Measurements from ENCODE around the gene DDX49. TPM values are rescaled to one million over a fixed set of nuclear protein-coding genes. Genes with fewer than 3 reads are reported as not detected.
"Not testable (repeated sequence)": the region's sequence is repeated elsewhere in the genome, so short reads cannot be mapped to it uniquely, and the experiment has no call there.

Gene DDX49
- total RNA-seq, 1 donor from 2014 or later = 46.3 TPM

DNA sequence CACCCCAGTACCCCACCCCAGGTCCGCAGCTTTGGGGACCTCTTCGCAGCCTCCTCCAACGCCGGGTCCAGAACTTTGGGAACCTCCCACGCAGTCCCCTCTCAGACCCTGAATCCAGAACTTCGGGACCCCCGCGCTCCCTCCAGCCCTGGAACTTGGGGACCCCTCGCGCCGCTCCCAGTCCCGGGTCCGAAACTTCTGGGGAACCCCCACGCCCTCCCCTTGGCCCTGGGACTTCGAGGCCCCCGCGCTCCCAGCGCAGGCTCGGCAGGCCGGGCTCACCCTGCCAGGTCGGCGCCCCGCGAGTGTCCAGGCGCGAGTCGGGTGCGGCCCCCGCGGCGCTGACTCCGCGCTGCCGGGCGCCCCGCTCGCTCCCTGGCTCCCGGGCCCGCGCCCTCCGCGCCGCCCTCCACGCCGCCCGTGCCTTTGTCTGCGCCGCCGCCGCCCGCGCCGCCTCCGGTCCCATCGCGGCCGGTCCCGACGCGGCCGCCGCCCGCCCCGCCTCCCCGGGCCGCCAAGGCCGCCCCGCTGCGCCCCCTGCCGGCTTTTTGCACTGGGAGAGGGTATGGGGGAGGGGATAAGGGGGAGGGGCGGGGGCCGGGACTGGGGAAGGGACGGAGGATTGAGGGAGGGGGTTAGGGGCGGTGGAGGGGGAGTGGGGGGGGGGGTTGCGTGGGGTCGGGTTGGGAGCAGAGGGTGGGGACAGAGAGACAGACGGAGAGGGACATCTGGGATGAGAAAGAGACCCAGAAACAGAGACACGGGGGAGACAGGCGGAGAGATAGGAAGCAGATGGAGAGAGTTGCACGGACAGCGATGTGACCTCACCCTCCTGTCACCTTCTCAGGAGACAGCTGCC is 21.5 kb downstream of the DDX49 start, which contains the start of gene HOMER3:
Gene HOMER3, minus strand, starts transcription at position 449 of the 859 bp plus-strand sequence. CDS start 2,235 bp downstream, outside the sequence.
- DNase-seq (ENCODE audit: extremely low read depth, low read depth, low spot score) = no peak

DNA sequence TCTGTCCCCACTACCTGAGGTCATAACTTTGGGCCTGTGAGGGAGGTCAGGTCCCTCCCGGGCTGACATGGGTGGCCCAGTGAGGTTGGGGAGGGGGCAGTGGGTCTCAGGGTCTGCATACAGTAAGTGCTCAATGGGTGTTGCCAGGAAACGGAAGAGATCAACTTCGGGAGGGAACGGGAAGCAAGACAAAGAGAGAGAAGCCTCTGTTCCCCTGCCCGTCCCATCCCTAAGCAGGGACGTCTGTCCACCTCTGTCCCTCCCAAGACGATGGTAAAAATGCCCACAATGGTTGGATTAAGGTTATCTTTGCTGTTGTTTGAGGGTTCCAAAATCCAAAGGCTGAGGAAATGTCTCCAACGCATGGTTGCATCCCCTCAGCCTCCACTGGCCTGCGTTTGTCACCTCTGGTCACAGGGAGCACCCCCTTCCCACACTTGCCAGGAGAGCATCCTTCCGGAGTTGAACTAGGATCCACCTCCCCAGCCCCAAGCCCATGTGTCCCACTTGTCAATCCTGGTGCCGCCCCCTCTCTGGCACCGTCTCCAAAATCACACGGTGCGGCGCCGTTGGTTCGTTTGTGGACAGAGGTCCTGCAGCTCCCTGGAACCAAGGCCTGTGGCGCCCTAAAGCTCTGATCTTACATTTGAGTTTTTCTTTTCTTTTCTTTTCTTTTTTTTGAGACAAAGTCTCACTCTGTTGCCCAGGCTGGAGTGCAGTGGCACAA is 22.3 kb downstream of the DDX49 start:
- DNase-seq (ENCODE audit: extremely low read depth, low read depth, low spot score) = no peak

DNA sequence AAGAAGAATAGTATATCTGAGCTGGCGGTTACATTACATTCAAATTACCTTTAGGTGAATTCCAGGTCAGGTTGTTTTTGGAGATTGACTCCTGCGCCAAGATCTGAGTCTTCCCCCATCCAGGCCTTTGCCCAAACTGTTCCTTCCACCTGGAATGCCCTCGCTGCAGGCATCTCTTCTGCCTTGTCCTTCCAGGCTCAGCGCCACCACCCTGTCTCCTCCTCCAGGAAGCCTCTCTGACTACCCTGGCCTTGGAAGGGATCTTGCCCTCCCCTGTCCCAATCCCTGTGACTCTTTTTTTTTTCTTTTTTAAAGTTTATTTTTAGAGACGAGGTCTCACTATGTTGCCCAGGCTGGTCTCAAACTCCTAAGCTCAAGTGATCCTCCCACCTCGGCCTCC is 23.2 kb downstream of the DDX49 start:
- no peak for DNase-seq (ENCODE audit: extremely low read depth, low read depth, low spot score)

DNA sequence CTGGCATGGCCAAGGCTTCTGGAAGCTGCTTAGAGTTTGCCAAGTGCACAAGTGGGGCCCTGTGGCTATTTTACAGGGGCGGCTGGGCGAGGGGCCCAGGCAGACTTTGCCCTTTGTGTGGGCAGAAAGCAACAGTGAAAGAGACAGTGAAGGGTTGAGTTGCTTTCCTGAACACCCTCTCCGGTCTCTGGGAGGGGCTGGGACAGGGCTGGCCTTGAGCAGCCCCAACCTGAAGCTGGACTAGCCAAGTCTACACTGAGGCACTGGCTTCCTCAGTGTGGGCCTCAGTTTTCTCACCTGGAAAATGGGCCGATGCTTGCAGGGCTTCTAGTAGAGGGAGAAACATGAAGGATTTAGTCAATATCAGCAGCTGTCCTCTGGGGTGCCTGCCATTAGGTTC is 23.9 kb downstream of the DDX49 start:
- no peak for DNase-seq (ENCODE audit: extremely low read depth, low read depth, low spot score)

DNA sequence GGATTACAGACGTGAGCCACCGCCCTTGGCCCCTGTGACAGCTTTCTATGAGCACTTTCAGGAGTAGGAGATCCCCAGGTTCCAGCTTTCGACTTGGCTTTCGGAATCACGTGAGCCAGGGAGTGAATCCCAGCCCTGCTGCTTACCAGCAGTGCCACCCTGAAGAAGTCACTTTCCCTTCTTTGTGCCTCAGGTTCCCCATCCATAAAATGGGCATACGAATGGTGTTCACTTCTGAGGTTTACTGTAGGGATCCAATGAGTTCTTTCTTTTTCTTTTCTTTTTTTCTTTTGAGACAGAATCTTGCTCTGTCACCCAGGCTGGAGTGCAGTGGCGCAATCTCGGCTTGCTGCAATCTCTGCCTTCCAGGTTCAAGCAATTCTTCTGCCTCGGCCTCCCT is 25.8 kb downstream of the DDX49 start:
- DNase-seq (ENCODE audit: extremely low read depth, low read depth, low spot score) = no peak

DNA sequence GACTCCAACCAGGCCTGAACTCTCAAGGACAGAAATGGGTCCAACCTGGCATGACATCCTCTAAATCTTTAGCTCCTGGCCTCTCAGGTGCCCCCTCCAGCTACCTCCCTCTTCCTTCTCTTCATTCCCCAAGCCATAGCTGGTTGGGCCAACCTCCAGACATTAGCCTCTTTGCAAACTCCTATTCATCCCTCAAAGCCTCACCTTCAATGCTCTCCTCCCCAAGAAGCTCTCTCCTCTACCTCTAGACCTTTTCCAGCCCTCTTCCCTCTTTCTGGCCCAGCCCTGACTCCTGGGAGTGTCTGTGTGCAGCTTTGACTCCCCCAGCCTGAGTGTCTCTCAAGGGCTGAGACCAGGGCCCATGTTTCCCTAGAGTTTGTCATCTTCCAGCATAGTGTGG is 26.8 kb downstream of the DDX49 start:
- DNase-seq (ENCODE audit: extremely low read depth, low read depth, low spot score) = no peak

DNA sequence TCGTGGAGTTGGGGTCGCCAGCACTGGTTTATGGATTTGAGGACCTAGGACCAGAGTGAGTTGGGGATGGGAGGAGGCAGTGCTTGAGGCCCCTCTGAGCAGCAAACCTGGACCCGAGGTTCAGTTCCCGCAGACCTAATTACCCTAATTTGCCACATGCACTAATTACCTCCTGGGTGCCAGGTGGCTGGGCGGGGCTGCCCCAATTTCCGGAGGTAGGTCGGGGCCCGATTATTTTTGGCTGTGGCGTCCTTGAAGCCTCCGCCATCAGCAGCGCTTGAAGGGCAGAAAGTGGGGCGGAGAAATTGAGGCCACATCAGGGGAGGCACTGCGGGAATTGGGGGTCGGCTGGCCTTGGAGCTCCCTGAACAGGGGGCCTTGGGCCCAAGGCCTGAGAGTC is 27.4 kb downstream of the DDX49 start:
- no peak for DNase-seq (ENCODE audit: extremely low read depth, low read depth, low spot score)

DNA sequence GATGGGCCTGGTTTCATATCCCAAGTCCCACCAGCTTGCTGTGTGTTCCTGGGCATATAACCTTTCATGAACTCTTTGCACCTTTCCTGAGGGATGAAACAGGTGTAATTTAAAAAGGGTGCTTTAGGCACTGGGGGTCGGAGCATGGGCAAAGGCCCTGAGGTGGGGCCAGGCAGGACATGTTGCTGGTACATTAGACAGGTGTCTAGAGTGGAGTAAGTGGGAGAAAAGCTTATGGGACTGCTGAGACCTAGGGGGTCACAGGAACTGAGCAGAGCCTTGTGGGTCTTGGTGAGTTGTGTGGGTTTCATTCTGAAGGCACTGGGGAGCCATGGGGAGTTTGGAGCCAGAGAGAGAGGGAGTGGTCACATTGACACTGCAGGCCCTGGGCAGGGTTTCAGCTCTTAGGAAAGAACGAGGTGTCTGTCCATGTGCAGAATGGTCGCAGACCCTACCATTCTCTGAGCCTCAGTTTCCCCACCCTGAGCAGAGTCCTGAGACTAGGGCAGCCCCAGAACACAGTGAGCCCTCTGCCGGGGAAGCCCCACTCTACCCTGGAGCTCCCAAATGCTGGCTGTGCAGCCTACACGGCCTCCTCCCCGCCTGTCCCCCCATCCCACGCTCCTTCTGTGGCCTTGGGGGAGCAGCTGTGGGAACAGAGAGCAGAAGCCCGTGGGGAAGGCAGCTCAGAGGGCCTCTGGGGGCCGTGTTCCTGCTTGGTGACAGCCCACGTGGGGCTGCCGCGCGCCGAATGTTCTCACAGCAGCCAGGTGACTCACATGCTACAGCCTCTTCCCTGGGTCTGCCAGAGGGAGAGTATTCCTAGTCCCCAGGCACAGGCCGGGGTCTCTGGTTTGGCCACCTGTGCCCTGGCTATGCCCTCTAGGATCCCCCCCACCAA is 28.8 kb downstream of the DDX49 start:
- DNase-seq (ENCODE audit: extremely low read depth, low read depth, low spot score) = no peak

DNA sequence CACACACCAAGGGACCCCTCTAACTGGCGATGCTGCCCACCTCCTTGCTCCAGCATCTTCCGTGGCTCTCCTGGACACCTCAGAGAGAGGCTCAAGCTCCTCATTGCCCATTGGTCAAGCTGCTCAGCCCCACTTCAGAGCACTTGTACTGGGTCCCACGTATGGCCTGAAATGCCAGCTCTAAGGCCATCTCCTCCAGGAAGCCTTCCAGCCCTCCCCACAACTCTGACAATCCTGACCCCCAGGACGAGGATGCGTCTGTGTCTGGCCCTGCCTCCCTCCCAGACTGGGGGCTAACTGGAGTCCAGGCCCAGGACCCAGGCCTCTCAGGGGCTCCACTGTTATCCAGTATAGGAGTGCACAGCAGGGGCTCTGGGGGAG is 29.5 kb downstream of the DDX49 start:
- DNase-seq (ENCODE audit: extremely low read depth, low read depth, low spot score) = no peak

DNA sequence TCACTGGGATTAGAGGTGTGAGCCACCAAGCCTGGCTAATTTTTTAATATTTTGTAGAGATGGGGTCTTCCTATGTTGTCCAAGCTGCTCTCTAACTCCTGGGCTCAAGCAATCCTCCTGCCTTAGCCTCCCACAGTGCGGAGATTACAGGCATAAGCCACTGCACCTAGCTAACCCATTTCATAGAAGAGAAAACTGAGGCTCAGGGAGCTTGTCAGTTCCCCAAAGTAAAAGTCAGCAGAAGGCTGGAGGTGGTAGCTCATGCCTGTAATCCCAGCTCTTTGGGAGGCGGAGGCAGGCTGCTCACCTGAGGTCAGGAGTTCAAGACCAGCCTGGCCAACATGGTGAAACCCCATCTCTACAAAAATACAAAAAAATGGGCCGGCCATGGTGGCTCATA is 30.3 kb downstream of the DDX49 start:
- DNase-seq (ENCODE audit: extremely low read depth, low read depth, low spot score) = no peak

DNA sequence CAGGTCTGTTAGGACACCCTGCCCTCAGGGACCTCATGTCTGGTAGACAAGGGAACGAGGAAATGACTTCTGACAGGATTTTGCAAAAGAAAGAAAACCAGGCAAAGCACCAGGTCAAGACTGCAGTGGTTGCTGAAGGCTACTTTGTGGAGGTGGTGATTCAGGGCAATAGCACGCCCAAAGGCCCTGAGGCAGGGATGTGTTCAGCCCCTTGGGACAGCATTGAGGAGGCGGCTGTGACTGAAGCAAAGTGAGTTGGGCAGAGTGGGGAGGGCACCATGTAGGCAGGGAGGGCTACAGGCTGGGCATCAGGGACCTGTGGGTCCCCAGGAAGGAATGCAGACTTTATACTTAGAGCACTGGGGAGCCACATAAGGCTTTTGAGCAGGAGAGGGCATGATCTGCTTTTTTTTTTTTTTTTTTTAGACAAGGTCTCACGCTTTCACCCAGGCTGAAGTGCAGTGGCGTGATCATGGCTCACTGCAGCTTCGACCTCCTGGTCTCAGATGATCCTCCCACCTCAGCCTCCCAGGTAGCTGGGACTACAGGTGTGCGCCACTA is 32.3 kb downstream of the DDX49 start:
- DNase-seq (ENCODE audit: extremely low read depth, low read depth, low spot score) = no peak

DNA sequence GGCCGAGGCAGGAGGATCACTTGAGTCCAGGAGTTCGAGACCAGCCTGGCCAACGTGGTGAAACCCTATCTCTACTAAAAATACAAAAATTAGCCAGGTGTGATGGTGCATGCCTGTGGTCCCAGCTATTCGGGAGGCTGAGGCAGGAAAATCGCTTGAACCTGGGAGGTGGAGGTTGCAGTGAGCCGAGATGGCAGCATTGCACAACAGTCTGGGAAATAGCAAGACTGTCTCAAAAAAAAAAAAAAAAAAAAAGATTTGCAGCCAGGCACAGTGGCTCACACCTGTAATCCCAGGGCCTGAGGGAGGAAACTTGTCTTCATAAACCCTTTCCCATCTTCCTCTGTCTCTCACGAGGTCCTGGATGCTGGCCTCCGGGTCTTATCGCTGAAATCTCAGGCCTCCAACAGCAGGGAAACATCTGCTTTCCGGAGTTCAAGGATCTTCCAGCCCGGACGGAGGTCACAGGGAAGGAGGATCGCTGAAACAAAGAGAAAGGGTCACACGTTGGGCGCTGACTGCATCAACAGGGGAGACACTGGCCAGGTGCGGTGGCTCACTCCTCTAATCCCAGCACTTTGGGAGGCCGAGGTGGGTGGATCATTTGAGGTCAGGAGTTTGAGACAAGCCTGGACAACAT is 33.0 kb downstream of the DDX49 start:
- not testable (repeated sequence) for DNase-seq (ENCODE audit: extremely low read depth, low read depth, low spot score)

DNA sequence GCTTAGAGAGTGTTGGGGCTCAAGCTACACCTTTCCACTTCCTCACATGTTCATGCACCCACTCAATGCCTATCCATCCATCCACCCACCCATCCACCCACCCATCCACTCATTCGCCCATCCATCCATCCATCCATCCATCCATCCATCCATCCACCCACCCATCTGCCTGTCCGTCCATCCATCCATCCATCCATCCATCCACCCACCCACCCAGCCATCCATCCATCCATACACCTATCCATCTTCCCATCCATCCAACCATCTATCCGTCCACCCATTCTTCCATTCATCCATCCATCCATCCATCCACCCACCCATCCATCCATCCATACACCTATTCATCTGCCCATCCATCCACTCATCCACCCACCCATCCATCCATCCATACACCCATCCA is 34.6 kb downstream of the DDX49 start:
- no peak for DNase-seq (ENCODE audit: extremely low read depth, low read depth, low spot score)

DNA sequence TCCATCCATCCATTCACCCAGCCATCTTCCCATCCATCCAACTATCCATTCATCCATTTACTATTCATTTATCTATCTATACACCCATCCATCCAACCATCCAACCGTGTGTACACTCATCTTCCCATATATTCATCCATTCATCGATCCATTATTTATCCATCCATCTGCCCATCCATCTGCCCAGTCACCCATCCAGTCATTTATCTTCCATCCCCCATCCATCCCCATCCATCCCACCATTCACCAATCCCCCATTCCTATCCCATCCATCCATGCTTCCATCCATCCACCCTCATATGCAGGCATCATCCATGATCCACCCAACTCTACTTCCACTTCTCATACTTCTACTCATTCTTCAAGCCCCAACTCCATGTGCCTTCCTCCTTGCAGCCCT is 35.5 kb downstream of the DDX49 start:
- DNase-seq (ENCODE audit: extremely low read depth, low read depth, low spot score) = no peak

DNA sequence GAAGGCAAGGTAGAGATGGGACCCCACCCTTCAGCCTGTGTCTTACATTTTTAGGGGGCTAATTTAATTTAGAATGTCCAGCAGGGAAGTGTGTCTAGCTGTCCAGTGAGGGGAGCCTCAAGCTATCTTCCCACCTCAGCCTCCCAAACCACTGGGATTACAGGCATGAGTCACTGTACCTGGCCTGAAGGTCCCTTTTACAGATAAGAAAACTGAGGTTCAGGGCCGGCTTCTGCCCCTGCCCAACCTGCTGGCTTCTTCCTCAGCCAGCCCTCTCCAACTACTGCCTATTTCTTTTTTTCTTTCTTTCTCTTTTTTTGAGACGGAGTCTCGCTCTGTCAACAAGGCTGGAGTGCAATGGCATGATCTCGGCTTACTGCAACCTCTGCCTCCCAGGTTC is 40.9 kb downstream of the DDX49 start:
- no peak for DNase-seq (ENCODE audit: extremely low read depth, low read depth, low spot score)

DNA sequence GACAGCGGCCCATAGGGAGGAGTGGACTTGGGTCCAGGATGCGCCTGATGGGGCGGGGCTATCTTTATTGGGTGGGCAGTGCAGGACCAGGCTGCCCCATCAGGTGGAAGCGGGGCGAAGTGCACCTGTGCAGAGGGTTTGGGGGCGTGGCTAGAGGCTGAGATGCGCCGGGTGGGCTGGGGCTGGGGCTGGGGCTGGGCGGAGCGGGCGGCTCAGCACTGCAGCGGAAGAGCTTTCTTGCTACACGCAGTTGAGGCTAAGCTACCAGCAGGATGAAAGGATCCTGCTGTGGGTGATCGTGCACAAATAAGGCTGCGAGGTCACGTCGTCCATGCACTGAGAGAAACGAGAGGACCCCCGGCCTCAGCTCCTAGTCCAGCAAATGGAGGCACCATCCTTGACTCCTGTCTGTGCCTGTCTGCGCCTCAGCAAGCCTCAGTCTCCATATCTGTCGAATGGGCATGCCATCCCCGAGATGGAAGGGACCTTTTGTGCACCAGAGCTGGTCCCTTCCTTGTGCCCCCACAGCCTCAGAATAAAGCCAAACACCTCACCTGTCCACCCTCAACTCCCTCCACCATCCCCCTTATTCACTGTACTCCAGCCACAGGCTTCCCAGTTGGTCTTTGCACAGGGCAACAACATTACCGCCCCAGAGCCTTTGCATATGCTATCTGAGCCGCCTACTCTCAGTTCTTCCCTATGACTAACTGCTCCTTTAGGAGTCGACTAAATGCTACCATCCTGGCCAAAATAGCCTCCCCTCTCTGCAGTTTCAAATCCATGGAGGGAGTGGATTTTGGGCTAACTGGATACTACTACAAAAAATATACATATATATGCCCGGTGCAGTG is 42.5 kb downstream of the DDX49 start:
- DNase-seq (ENCODE audit: extremely low read depth, low read depth, low spot score) = no peak

DNA sequence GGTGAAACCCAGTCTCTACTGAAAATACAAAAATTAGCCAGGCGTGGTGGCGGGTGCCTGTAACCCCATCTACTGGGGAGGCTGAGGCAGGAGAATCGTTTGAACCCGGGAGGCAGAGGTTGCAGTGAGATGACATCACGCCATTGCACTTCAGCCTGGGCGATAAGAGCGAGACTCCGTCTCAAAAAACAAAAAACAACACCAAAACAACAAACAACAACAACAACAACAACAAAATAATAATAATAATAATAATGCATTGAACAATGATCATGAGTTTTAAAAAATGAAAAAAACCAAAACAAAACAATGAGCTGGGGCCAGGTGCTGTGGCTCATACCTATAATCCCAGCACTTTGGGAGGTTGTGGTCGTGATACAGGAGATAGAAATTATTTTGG is 44.6 kb downstream of the DDX49 start:
- no peak for DNase-seq (ENCODE audit: extremely low read depth, low read depth, low spot score)

DNA sequence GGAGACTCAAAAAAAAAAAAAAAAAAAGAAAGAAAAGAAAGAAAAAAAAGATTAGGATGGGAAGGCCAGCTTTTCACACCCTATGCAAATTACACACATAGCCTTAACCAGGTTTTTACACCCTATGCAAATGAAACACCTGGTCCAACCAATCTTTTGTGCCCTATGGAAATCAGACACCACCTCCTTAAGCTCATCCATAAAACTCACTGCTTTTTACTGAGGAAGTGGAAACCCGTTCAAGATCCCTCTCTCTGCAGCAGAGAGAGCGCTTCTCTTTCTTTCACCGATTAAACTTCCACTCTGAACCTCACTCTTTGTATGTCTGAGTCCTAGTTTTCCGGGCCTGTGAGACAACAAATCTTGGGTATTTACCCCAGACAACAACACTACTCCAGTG is 46.8 kb downstream of the DDX49 start:
- no peak for DNase-seq (ENCODE audit: extremely low read depth, low read depth, low spot score)

DNA sequence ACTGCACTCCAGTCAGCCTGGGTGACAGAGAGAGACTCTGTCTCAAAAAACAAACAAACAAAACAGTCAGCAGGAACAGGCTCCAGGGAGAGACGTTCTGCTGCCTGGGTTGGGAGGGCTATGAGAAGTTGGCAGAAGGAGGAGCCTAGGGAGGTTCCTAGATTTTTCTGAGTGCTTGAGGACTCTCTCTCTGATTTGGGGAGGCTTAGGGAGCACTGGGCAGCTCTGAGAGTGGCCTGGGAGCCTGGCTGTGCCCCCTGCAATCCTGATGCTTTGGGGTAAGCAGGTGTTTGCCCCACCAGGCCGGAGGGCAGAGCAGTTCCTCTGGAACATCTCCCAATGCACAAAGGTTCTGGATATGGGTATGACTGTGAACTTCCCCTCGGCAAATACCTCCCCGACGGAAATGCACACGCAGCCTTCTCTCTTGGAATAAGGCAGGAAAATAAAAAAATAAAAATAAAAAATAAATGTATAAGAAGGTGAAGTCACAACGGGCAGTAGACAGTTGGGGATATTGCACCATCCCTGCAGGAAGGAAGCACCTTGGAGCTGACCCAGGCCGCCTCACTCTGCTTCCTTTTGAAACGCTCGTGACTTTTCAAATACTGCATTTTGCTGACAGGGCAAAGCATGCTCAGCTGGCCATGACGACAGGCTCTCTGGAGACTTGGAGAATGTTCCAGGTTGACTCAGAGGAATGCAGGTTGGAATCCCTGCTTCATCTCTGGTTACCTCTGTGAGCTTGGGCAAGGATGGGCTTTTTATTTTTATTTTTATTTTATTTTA is 48.0 kb downstream of the DDX49 start:
- peak; percentile 64 for DNase-seq (ENCODE audit: extremely low read depth, low read depth, low spot score)

Data from glomerular endothelial cell (primary cell).